ENCODE results near the gene WNT9A. TPM values are rescaled to one million over a fixed set of nuclear protein-coding genes. Genes with fewer than 3 reads are reported as not detected.

The WNT9A gene
- total RNA-seq, 1 donor = 0.36 TPM

DNA sequence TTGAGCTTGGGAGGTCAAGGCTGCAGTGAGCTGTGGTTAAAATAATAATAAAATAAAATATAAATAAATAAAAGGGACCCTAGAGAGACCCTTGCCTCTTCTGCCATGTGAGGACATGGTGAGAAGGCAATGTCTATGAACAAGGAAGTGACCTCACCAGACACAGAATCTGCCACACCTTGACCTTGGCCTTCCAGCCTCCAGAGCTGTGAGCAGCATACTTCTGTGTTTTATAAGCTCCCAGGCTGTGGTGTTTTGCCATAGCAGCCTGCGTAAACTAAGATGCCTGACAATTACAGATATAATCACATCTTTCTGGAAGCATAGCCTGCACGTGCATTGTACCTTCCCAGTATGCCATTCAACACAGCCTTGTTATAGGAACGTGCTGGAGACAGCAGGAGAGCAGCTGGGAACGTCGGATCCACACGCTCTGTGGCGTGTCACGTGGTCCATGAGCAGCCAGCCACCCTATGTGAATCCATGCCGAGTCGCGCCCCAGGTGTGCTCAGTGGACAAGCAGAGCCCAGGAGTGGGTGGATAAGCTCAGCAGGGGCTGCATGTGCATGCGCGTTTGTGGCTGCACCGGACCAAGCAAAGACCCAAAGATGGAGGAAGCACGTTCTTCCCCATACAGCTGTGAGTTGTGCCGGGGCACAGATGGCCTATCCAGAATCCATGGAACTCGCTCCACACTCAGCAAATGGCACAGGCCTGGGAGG lies 17.8 kb downstream of the WNT9A start:
- TF ChIP-seq, protein P1, sequence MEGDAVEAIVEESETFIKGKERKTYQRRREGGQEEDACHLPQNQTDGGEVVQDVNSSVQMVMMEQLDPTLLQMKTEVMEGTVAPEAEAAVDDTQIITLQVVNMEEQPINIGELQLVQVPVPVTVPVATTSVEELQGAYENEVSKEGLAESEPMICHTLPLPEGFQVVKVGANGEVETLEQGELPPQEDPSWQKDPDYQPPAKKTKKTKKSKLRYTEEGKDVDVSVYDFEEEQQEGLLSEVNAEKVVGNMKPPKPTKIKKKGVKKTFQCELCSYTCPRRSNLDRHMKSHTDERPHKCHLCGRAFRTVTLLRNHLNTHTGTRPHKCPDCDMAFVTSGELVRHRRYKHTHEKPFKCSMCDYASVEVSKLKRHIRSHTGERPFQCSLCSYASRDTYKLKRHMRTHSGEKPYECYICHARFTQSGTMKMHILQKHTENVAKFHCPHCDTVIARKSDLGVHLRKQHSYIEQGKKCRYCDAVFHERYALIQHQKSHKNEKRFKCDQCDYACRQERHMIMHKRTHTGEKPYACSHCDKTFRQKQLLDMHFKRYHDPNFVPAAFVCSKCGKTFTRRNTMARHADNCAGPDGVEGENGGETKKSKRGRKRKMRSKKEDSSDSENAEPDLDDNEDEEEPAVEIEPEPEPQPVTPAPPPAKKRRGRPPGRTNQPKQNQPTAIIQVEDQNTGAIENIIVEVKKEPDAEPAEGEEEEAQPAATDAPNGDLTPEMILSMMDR (IDR thresholded peaks at IDR 0.05; ENCODE audit: extremely low read depth, low read depth, low read length) = no peak
- Histone ChIP-seq H3K27ac (ENCODE audit: low read depth, low read length) (no peak overlapping the region), H4K20me1 (ENCODE audit: insufficient read depth, low read length) (no peaks in the 10 kb centered on the region), H3K36me3 (ENCODE audit: insufficient read depth, low read length) (no peaks in the 10 kb centered on the region), H3K27me3 (ENCODE audit: insufficient read depth, low read length) (no peaks in the 10 kb centered on the region), H3K4me1 (ENCODE audit: insufficient read depth, low read length) (no peaks in the 10 kb centered on the region), H2AFZ (ENCODE audit: low read length) (no peak overlapping the region), H3K79me2 (ENCODE audit: insufficient read depth, low read length) (no peaks in the 10 kb centered on the region), H3K9me3 (ENCODE audit: low read depth, low read length) (peaks cover 4% of the 10 kb centered on the region), H3K4me3 (ENCODE audit: insufficient read depth, low read length) (no peak overlapping the region), H3K4me2 (ENCODE audit: insufficient read depth, low read length) (no peak overlapping the region)
- peak; percentile 47 for DNase-seq (ENCODE audit: insufficient read length, low spot score, missing footprints)

- Histone ChIP-seq H3K4me3 (ENCODE audit: insufficient read depth, low read length) (no peak overlapping the region), H3K9me3 (ENCODE audit: low read depth, low read length) (no peaks in the 10 kb centered on the region), H2AFZ (ENCODE audit: low read length) (no peak overlapping the region), H3K79me2 (ENCODE audit: insufficient read depth, low read length) (no peaks in the 10 kb centered on the region), H4K20me1 (ENCODE audit: insufficient read depth, low read length) (no peaks in the 10 kb centered on the region), H3K4me1 (ENCODE audit: insufficient read depth, low read length) (no peaks in the 10 kb centered on the region), H3K36me3 (ENCODE audit: insufficient read depth, low read length) (no peaks in the 10 kb centered on the region), H3K27me3 (ENCODE audit: insufficient read depth, low read length) (no peaks in the 10 kb centered on the region), H3K27ac (ENCODE audit: low read depth, low read length) (no peak overlapping the region), H3K4me2 (ENCODE audit: insufficient read depth, low read length) (no peak overlapping the region)
- DNase-seq (ENCODE audit: insufficient read length, low spot score, missing footprints) = peak; percentile 73
- TF ChIP-seq, protein P1 (IDR thresholded peaks at IDR 0.05; ENCODE audit: extremely low read depth, low read depth, low read length) = no peak
Measured at GRCh38 chr1:227928811-227929375, 18.8 kb downstream of the WNT9A start.

GRCh38 chr1:227927971-227928741 lies 19.6 kb downstream of the WNT9A start:
- Histone ChIP-seq H2AFZ (ENCODE audit: low read length) (no peak overlapping the region), H3K4me1 (ENCODE audit: insufficient read depth, low read length) (no peaks in the 10 kb centered on the region), H3K4me2 (ENCODE audit: insufficient read depth, low read length) (no peak overlapping the region), H3K9me3 (ENCODE audit: low read depth, low read length) (no peaks in the 10 kb centered on the region), H4K20me1 (ENCODE audit: insufficient read depth, low read length) (no peaks in the 10 kb centered on the region), H3K27ac (ENCODE audit: low read depth, low read length) (no peak overlapping the region), H3K79me2 (ENCODE audit: insufficient read depth, low read length) (no peaks in the 10 kb centered on the region), H3K27me3 (ENCODE audit: insufficient read depth, low read length) (no peaks in the 10 kb centered on the region), H3K36me3 (ENCODE audit: insufficient read depth, low read length) (no peaks in the 10 kb centered on the region), H3K4me3 (ENCODE audit: insufficient read depth, low read length) (no peak overlapping the region)
- DNase-seq (ENCODE audit: insufficient read length, low spot score, missing footprints) = peak; percentile 48
- TF ChIP-seq, protein P1 (IDR thresholded peaks at IDR 0.05; ENCODE audit: extremely low read depth, low read depth, low read length) = no peak
